Measurements from ENCODE around the gene ZBTB7C. TPM values are rescaled to one million over a fixed set of nuclear protein-coding genes. Genes with fewer than 3 reads are reported as not detected.
"Not testable (repeated sequence)": the region's sequence is repeated elsewhere in the genome, so short reads cannot be mapped to it uniquely, and the experiment has no call there.

ZBTB7C gene
- total RNA-seq, 2 experiments from 2014 or later: 0.04 to 0.06 TPM

GRCh38 chr18:48281460-48281859, 127.7 kb downstream of the ZBTB7C start:
- POLR2A ChIA-PET, CTCF ChIA-PET: not testable (repeated sequence)

GRCh38 chr18:48279312-48279711, 129.9 kb downstream of the ZBTB7C start:
- ChIA-PET CTCF (no interaction called here), POLR2A (no interaction called here)

- POLR2A ChIA-PET: no interaction called here
- CTCF ChIA-PET: no interaction called here
Observed at GRCh38 chr18:48278081-48278480, 131.1 kb downstream of the ZBTB7C start.

DNA sequence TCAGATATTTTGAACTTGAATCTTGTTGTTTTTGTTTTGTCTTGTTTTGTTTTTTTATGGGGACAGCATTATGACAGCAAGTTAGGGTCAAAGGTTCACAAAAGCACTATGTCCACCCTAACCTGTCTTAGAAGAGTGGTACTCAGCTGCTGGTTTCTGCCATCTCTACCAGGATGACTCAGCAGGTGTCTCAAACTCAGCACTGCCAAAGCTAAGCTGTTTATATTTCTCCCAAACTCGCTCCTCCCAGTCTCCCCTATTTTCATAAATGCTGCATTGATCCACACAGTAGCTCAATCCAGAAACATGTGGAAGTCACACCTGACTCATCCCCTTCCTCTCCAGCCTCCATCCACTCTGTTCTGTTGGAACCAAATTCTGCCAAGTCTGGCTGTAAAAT, 134.9 kb downstream of the ZBTB7C start:
- ChIA-PET CTCF (no interaction called here), POLR2A (no interaction called here)

- ChIA-PET POLR2A (no interaction called here), CTCF (no interaction called here)
Observed at GRCh38 chr18:48270929-48271328, 138.3 kb downstream of the ZBTB7C start.

DNA sequence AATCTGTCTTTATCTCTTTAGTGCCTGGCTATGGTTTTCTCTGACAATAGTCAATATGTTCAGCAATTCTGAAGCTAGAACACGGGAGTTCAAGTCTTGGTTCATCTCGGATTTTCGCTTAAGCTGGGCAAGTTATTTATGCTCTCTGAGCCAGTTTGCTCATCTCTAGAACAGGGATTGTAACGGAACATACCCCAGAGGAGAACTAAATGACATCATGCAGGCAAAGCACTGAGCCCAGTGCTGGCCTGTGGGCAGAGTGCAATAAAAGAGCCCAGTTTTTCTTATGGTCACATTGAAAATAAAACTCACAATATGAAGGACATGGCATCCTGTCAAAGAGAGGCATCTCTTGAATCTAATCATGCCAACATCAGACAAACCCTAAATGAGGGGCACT, 143.9 kb downstream of the ZBTB7C start:
- POLR2A ChIA-PET: no interaction called here
- CTCF ChIA-PET: no interaction called here

DNA sequence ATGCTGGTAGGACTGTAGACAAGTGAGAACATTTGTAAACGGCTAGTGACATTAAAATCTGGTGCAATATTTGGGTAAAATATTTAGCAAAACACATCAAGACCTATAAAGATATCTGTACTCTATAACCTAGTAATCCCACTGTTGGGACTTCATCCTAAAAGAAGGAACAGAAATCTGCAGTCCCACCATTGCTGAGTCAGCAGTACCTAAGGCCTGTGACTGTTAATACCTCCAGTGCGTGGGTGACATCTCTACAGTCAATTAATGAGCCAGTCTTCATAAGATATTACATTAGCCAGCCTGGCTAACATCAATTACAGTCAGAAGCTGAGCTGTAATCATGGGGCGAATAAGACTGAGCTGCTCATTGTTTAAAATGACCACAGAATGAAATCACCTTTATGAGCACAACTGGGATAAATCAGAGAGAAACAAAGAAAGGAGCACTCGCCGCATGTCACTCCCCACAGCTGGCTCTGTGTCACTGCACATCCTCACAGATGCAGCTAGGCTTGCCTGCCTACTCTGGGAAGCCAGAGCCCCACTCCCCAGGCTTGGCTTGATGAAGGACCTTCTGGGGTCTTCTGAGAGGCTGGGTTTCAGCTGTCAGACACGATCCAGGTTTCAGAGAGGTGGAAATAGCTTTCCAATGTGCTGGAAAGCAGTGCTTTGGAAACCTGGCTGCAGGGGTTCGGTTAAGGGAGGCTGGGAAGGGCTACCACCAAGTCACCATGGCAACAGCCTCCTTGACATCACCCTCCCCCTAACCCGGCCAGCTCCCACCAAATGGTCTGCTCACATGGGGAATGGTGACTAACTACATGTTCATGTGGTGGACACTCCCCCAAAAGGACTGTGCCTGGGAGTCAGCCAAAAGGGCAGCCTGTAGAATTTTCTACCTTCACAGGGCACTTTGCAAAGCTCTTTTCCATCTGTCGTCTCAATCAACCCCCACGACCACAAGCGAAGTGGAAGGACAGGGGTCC, 145.0 kb downstream of the ZBTB7C start:
- ChIA-PET CTCF (no interaction called here), POLR2A (no interaction called here)

DNA sequence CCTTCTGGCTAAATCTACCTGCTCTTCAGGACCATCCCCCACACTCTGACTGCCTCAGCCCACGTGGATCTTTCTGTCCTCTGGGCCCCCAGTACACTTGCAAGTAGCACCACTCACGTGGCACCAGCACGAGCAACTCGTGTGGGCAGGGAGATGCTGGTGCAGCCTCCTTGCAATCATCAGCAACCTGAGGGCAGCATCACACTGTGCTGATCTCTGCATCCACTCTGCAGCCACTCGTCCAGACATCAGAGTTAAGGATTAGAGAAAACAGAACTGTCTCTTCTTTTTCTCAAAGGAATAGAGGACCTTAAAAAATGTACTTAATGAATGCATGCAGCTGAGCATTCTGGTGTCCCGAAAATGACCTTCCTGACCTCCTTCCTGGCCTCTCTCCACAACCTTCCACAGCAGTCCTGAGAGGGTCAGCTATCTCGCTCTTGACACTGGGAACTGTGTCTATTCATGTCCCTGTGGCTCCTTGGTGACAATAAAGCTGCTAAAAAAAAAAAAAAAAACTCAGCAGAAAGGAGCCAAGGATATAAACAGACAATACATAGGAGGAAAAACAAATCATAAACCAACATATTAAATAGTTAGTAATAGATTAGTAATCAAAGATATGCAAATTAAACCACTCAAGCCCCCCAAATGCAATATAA, 145.9 kb downstream of the ZBTB7C start:
- CTCF ChIA-PET: no interaction called here
- POLR2A ChIA-PET: no interaction called here

DNA sequence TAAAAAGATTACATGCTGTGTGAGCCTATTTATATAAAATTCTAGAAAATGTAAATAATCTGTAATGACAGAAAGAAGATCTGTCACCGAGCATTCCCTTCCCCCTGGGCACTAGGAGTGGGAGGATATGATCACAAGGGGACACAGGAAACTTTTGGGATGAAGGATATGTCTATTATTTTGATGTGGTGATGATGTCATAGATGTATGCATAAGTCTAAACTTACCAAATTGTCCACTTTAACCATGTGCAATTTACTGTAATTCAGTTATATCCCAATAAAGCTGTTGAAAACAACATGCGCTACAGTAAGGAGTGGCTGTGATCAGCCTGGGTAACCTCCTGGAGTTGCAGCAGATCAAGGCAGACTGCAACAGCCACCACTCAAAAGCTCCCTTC, 148.9 kb downstream of the ZBTB7C start:
- POLR2A ChIA-PET: no interaction called here
- CTCF ChIA-PET: no interaction called here

- ChIA-PET POLR2A (no interaction called here), CTCF (no interaction called here)
Observed at GRCh38 chr18:48256848-48257247, 152.3 kb downstream of the ZBTB7C start.

DNA sequence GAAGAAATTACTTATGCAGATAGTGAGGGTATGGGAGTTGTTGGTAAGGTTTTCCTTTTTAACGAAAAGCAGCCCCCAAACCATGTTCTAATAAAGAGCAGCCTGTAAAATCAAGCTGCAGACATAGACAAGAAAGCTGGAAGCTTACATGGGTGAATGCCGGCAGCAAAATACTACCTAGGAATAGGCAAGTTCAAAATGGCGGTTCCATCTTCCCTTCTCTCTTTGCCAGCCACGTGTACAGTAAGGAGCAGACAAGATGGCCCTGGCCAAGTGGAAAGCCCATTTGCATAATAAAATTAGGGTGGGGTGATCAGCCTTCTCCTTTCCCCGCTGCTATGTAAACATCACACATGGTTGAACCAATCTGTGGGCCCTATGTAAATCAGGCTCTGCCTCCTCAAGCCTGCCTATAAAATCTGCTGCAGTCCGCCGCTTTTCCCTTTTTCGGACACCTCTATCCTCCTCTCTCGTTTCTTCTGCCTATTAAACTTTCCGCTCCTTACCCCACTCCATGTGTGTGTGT, 155.0 kb downstream of the ZBTB7C start:
- ChIA-PET CTCF (interaction anchor here (1.0 kb wide), 1 partner anchor 14 kb away, joined by 3 read pairs; no protein-coding TSS in a partner anchor), POLR2A (no interaction called here)

DNA sequence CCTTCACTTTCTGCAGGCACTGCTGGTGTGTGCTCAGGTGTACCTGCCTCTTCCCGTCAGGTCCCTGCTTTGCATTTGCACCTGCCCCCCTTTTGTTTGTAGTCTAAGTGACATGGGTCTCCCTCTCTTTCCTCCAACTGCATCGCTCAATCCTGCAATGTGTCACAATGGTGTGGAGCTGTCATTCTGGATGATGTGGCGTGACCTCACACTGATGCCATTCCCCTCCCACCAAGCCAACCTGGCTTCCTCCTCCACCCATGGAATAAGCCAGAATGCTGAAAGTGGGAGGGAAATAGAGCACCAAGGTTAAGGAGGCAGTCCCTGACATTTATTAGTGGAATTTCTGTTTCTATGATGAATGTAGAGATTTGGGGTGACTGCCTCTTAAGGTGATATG, 156.7 kb downstream of the ZBTB7C start:
- CTCF ChIA-PET: no interaction called here
- POLR2A ChIA-PET: no interaction called here

DNA sequence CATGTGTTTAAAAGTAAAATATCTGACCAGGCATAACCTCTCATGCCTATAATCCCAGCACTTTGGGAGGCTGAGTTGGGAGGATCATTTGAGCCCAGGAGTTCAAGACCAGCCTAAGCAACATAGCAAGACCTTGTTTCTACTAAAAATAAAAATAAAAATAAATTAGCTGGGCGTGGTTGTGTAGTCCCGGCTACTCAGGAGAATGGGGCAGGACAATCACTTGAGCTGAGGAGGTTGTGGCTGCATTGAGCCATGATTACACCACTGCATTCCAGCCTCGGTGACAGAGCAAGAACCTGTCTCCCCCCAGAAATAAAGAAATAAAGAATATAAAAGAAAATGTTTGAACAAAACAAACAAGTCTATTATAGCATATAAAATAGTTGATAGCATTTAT, 158.3 kb downstream of the ZBTB7C start:
- CTCF ChIA-PET: no interaction called here
- POLR2A ChIA-PET: no interaction called here

- ChIA-PET CTCF (no interaction called here), POLR2A (no interaction called here)
Observed at GRCh38 chr18:48250362-48250907, 158.7 kb downstream of the ZBTB7C start.

DNA sequence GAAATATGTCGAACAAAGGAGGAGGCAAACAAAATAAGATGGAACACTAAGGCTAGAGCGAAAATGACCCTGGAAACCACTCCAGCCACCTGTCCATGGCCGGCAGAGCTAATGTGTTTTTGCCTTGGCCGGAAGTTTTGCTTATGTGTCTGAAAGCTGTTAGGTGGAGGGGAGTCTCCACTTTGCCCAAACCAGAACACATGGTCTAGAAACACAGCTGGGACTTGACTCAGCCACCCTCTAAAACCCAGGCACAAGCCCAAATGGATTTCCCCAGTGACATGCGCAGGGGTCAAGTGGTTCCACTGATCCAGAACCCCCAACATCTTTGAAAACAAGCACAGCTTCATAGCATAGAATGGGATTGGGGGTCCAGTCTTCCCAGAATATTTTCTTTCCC, 159.3 kb downstream of the ZBTB7C start:
- POLR2A ChIA-PET: no interaction called here
- CTCF ChIA-PET: no interaction called here

DNA sequence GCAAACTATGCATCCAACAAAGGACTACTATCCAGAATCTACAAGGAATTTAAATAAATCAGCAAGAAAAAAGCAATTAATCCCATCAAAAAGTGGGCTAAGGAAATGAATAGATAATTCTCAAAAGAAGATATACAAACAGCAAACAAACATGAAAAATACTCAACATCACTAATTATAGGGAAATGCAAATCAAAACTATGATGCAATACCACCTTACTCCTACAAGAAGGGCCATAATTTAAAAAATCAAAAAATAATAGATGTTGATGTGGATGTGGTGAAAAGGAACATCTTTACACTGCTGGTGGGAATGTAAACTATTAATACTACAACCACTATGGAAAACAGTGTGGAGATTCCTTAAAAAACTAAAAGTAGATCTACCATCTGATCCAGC, 164.7 kb downstream of the ZBTB7C start:
- CTCF ChIA-PET: no interaction called here
- POLR2A ChIA-PET: no interaction called here

DNA sequence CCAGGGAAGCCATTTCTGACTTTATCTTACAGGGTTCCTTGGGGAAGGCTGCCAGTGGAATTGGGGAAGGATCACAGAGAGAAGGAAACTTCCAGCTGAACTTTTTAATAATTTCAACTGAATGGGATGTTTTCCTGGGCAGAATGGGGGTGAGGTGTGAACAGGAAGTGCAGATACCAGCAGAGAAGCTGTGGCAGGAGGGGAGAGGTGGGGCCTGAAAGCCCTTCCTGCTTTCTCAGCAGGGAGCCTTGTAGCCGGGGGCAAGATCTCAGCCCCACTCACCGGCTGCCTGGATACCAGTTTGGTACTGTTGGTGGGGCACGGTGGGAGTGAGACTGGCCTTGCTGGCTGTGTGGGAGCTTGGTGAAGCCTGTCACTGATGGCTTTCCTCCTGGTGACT, 170.5 kb downstream of the ZBTB7C start:
- ChIA-PET POLR2A (no interaction called here), CTCF (no interaction called here)

GRCh38 chr18:48238206-48238605, 171.0 kb downstream of the ZBTB7C start:
- POLR2A ChIA-PET: no interaction called here
- CTCF ChIA-PET: no interaction called here

GRCh38 chr18:48236822-48237221, 172.4 kb downstream of the ZBTB7C start:
- CTCF ChIA-PET: no interaction called here
- POLR2A ChIA-PET: no interaction called here

- CTCF ChIA-PET: no interaction called here
- POLR2A ChIA-PET: no interaction called here
Observed at GRCh38 chr18:48230467-48231113, 178.6 kb downstream of the ZBTB7C start.

GRCh38 chr18:48229552-48229981, 179.6 kb downstream of the ZBTB7C start:
- ChIA-PET POLR2A (no interaction called here), CTCF (interaction anchor here (1.8 kb wide), 1 partner anchor 216 kb away, joined by 4 read pairs; no protein-coding TSS in a partner anchor)
